ENCODE data around the gene DNAH3. TPM values are rescaled to one million over a fixed set of nuclear protein-coding genes. Genes with fewer than 3 reads are reported as not detected.
"Not testable (repeated sequence)": the region's sequence is repeated elsewhere in the genome, so short reads cannot be mapped to it uniquely, and the experiment has no call there.

The DNAH3 gene
- total and polyA plus RNA-seq, 4 donors: not detected

GRCh38 chr16:21005008-21005407 lies 145.6 kb downstream of the DNAH3 start:
- DNase-seq: no peak
- no peak overlapping the region for H3K27ac ChIP-seq (ENCODE audit: low read depth in 1 of 2, low read length in 2 of 2)
- no peaks in the 10 kb centered on the region for H3K27me3 ChIP-seq (ENCODE audit: control insufficient read depth in 1 of 2, insufficient read depth in 2 of 2, low read length in 1 of 2)
- no peak overlapping the region for H3K4me3 ChIP-seq (ENCODE audit: low read length in 2 of 2)
- no peaks in the 10 kb centered on the region for H3K9me3 ChIP-seq (ENCODE audit: control insufficient read depth, low read length)
- no peaks in the 10 kb centered on the region for H3K36me3 ChIP-seq (ENCODE audit: control insufficient read depth in 1 of 2, insufficient read depth in 2 of 2, low read length in 1 of 2)
- H3K4me1 ChIP-seq (ENCODE audit: control insufficient read depth in 1 of 2, insufficient read depth in 2 of 2, low read length in 2 of 2): no peaks in the 10 kb centered on the region
- intact Hi-C loops (cut with DNase I): loop anchor here in 1 of 2 donors (10.0 kb wide), 1 partner anchor 60 kb away; no protein-coding TSS in a partner anchor
- ATAC-seq (ENCODE audit: low FRiP score): no peak
- WGBS, 2 donors: 62 to 79% methylated on average over 1 of the region's 1 CpG

- H3K27ac ChIP-seq (ENCODE audit: low read depth in 1 of 2, low read length in 2 of 2): no peak overlapping the region
- H3K36me3 ChIP-seq (ENCODE audit: control insufficient read depth in 1 of 2, insufficient read depth in 2 of 2, low read length in 1 of 2): no peaks in the 10 kb centered on the region
- H3K9me3 ChIP-seq (ENCODE audit: control insufficient read depth, low read length): no peaks in the 10 kb centered on the region
- no peaks in the 10 kb centered on the region for H3K27me3 ChIP-seq (ENCODE audit: control insufficient read depth in 1 of 2, insufficient read depth in 2 of 2, low read length in 1 of 2)
- intact Hi-C loops (cut with DNase I): loop anchor here in 1 of 2 donors (10.0 kb wide), 1 partner anchor 56 kb away; no protein-coding TSS in a partner anchor
- 30 to 36% methylated on average over 3 of the region's 3 CpGs for WGBS, 2 donors
- no peak overlapping the region for H3K4me3 ChIP-seq (ENCODE audit: low read length in 2 of 2)
- DNase-seq (no peak), ATAC-seq (ENCODE audit: low FRiP score) (no peak)
- H3K4me1 ChIP-seq (ENCODE audit: control insufficient read depth in 1 of 2, insufficient read depth in 2 of 2, low read length in 2 of 2): no peaks in the 10 kb centered on the region
Observed at GRCh38 chr16:21001262-21001661, 149.4 kb downstream of the DNAH3 start.

DNA sequence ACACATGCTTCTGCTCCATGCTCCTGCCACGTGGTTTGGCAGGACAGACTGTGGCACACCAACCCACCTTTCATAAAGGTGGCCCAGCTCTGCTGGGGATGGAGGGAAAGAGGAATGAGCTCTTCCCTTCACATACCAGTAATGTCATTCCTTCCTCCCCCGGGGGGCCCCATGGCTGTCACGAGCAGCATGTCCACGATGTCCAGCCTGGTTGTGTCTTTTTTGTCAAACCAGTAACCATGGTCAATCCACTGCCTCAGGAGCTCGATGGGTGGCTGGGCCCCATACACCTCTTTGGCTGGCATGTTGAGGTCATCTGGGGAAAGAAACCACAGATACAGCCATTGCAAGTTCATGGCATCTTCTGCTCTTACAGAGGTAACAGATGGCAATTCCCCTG lies 153.5 kb downstream of the DNAH3 start:
- Histone ChIP-seq H3K4me3 (ENCODE audit: low read length in 2 of 2) (no peak overlapping the region), H3K27ac (ENCODE audit: low read depth in 1 of 2, low read length in 2 of 2) (no peak overlapping the region), H3K4me1 (ENCODE audit: control insufficient read depth in 1 of 2, insufficient read depth in 2 of 2, low read length in 2 of 2) (no peaks in the 10 kb centered on the region), H3K36me3 (ENCODE audit: control insufficient read depth in 1 of 2, insufficient read depth in 2 of 2, low read length in 1 of 2) (no peaks in the 10 kb centered on the region), H3K27me3 (ENCODE audit: control insufficient read depth in 1 of 2, insufficient read depth in 2 of 2, low read length in 1 of 2) (no peaks in the 10 kb centered on the region), H3K9me3 (ENCODE audit: control insufficient read depth, low read length) (no peaks in the 10 kb centered on the region)
- 83 to 93% methylated on average over 5 of the region's 5 CpGs for WGBS, 2 donors
- intact Hi-C loops (cut with DNase I): no loop called here
- DNase-seq (no peak), ATAC-seq (ENCODE audit: low FRiP score) (no peak)

- Histone ChIP-seq H3K27me3 (ENCODE audit: control insufficient read depth in 1 of 2, insufficient read depth in 2 of 2, low read length in 1 of 2) (no peaks in the 10 kb centered on the region), H3K9me3 (ENCODE audit: control insufficient read depth, low read length) (no peaks in the 10 kb centered on the region), H3K4me3 (ENCODE audit: low read length in 2 of 2) (no peak overlapping the region), H3K36me3 (ENCODE audit: control insufficient read depth in 1 of 2, insufficient read depth in 2 of 2, low read length in 1 of 2) (no peaks in the 10 kb centered on the region), H3K27ac (ENCODE audit: low read depth in 1 of 2, low read length in 2 of 2) (no peak overlapping the region), H3K4me1 (ENCODE audit: control insufficient read depth in 1 of 2, insufficient read depth in 2 of 2, low read length in 2 of 2) (no peaks in the 10 kb centered on the region)
- ATAC-seq (ENCODE audit: low FRiP score) (no peak), DNase-seq (no peak)
- 83 to 89% methylated on average over 4 of the region's 4 CpGs for WGBS, 2 donors
- intact Hi-C loops (cut with DNase I): no loop called here
Observed at GRCh38 chr16:20995711-20996110, 154.9 kb downstream of the DNAH3 start.

DNA sequence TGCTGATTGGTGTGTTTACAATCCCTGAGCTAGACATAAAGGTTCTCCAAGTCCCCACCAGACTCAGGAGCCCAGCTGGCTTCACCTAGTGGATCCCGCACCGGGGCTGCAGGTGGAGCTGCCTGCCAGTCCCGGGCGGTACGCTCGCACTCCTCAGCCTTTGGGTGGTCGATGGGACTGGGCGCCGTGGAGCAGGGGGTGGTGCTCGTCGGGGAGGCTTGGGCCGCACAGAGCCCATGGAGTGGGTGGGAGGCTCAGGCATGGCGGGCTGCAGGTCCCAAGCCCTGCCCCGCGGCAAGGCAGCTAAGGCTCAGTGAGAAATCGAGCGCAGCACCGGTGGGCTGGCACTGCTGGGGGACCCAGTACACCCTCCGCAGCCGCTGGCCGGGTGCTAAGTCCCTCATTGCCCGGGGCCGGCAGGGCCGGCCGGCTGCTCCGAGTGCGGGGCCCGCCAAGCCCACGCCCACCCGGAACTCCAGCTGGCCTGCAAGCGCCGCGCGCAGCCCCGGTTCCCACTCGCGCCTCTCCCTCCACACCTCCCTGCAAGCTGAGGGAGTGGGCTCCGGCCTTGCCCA lies 161.1 kb downstream of the DNAH3 start:
- H3K27ac ChIP-seq (ENCODE audit: low read depth in 1 of 2, low read length in 2 of 2); H3K27me3 ChIP-seq (ENCODE audit: control insufficient read depth in 1 of 2, insufficient read depth in 2 of 2, low read length in 1 of 2); intact Hi-C loops (cut with DNase I); H3K4me1 ChIP-seq (ENCODE audit: control insufficient read depth in 1 of 2, insufficient read depth in 2 of 2, low read length in 2 of 2); H3K36me3 ChIP-seq (ENCODE audit: control insufficient read depth in 1 of 2, insufficient read depth in 2 of 2, low read length in 1 of 2); H3K9me3 ChIP-seq (ENCODE audit: control insufficient read depth, low read length); H3K4me3 ChIP-seq (ENCODE audit: low read length in 2 of 2); DNase-seq; ATAC-seq (ENCODE audit: low FRiP score): not testable (repeated sequence)
- 90 to 94% methylated on average over 29 to 38 of the region's 38 CpGs for WGBS, 2 donors

GRCh38 chr16:20987049-20987448 lies 163.6 kb downstream of the DNAH3 start:
- no peak overlapping the region for H3K4me3 ChIP-seq (ENCODE audit: low read length in 2 of 2)
- H3K36me3 ChIP-seq (ENCODE audit: control insufficient read depth in 1 of 2, insufficient read depth in 2 of 2, low read length in 1 of 2): no peaks in the 10 kb centered on the region
- no peaks in the 10 kb centered on the region for H3K9me3 ChIP-seq (ENCODE audit: control insufficient read depth, low read length)
- DNase-seq (no peak), ATAC-seq (ENCODE audit: low FRiP score) (no peak)
- H3K4me1 ChIP-seq (ENCODE audit: control insufficient read depth in 1 of 2, insufficient read depth in 2 of 2, low read length in 2 of 2): no peaks in the 10 kb centered on the region
- intact Hi-C loops (cut with DNase I): no loop called here
- H3K27ac ChIP-seq (ENCODE audit: low read depth in 1 of 2, low read length in 2 of 2): no peak overlapping the region
- no peaks in the 10 kb centered on the region for H3K27me3 ChIP-seq (ENCODE audit: control insufficient read depth in 1 of 2, insufficient read depth in 2 of 2, low read length in 1 of 2)
- WGBS, 2 donors: 68 to 72% methylated on average over 5 of the region's 5 CpGs

DNA sequence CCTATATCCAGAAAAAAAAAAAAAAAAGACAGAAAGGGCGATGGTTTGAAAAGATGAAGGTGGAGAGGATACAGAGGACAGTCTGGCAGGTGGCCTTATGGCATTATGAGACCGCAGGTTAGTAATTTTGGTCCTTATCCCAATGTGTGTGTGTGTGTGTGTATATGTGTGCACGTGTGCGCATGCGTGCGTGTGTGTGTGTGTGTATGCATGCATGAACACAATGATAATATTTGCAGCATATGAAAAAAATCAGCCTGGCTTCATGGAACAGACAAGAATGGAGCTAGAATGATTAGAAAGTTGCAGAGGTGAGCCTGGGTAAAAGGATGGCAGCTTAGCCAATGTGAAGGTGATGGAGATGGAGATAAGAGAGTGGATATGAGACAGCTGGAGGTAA lies 166.6 kb downstream of the DNAH3 start:
- no peak for ATAC-seq (ENCODE audit: low FRiP score)
- Histone ChIP-seq H3K36me3 (ENCODE audit: control insufficient read depth in 1 of 2, insufficient read depth in 2 of 2, low read length in 1 of 2) (no peaks in the 10 kb centered on the region), H3K4me1 (ENCODE audit: control insufficient read depth in 1 of 2, insufficient read depth in 2 of 2, low read length in 2 of 2) (no peaks in the 10 kb centered on the region), H3K27me3 (ENCODE audit: control insufficient read depth in 1 of 2, insufficient read depth in 2 of 2, low read length in 1 of 2) (no peaks in the 10 kb centered on the region), H3K9me3 (ENCODE audit: control insufficient read depth, low read length) (no peaks in the 10 kb centered on the region), H3K27ac (ENCODE audit: low read depth in 1 of 2, low read length in 2 of 2) (no peak overlapping the region), H3K4me3 (ENCODE audit: low read length in 2 of 2) (no peak overlapping the region)
- 93 to 95% methylated on average over 6 of the region's 6 CpGs for WGBS, 2 donors
- DNase-seq: no peak
- intact Hi-C loops (cut with DNase I): no loop called here

DNA sequence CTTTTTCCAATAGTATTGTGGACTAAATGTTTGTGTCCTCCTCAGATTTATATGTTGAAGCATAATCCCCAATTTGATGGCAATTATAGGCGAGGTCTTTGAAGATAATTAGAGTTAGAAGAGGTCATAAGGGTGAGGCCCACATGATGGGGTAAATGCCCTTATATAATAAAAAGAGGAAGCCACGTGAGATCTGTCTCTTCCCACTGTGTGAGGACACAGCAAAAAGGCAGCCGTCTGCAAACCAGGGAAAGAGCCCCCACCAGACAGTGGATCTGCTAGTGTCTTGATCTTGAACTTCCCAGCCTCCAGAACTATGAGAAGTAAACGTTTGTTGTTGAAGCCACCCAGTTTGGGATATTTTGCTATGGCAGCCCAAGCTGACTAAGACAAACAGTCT lies 174.1 kb downstream of the DNAH3 start:
- DNase-seq (no peak), ATAC-seq (ENCODE audit: low FRiP score) (no peak)
- H3K9me3 ChIP-seq (ENCODE audit: control insufficient read depth, low read length): no peaks in the 10 kb centered on the region
- H3K27me3 ChIP-seq (ENCODE audit: control insufficient read depth in 1 of 2, insufficient read depth in 2 of 2, low read length in 1 of 2): no peaks in the 10 kb centered on the region
- no peak overlapping the region for H3K4me3 ChIP-seq (ENCODE audit: low read length in 2 of 2)
- intact Hi-C loops (cut with DNase I): no loop called here
- no peaks in the 10 kb centered on the region for H3K4me1 ChIP-seq (ENCODE audit: control insufficient read depth in 1 of 2, insufficient read depth in 2 of 2, low read length in 2 of 2)
- H3K36me3 ChIP-seq (ENCODE audit: control insufficient read depth in 1 of 2, insufficient read depth in 2 of 2, low read length in 1 of 2): no peaks in the 10 kb centered on the region
- H3K27ac ChIP-seq (ENCODE audit: low read depth in 1 of 2, low read length in 2 of 2): no peak overlapping the region
- 81 to 83% methylated on average over 4 of the region's 4 CpGs for WGBS, 2 donors

DNA sequence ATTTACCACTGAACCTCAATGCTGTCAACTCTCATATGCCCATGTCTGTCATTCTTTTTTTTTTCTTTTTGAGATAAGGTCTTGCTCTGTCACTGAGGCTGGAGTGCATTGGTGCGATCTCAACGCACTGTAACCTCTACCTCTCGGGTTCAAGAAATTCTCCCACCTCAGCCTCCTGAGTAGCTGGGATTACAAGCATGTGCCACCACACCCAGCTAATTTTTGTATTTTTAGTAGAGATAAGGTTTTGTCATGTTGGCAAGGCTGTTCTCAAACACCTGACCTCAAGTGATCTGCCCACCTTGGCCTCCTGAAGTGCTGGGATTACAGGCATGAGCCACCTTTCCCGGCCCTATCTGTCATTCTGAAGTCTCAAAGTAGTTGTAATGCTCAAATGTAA lies 177.4 kb downstream of the DNAH3 start:
- 93 to 96% methylated on average over 4 of the region's 4 CpGs for WGBS, 2 donors
- H3K4me1 ChIP-seq (ENCODE audit: control insufficient read depth in 1 of 2, insufficient read depth in 2 of 2, low read length in 2 of 2); H3K9me3 ChIP-seq (ENCODE audit: control insufficient read depth, low read length); H3K4me3 ChIP-seq (ENCODE audit: low read length in 2 of 2); H3K36me3 ChIP-seq (ENCODE audit: control insufficient read depth in 1 of 2, insufficient read depth in 2 of 2, low read length in 1 of 2); intact Hi-C loops (cut with DNase I); DNase-seq; ATAC-seq (ENCODE audit: low FRiP score); H3K27ac ChIP-seq (ENCODE audit: low read depth in 1 of 2, low read length in 2 of 2); H3K27me3 ChIP-seq (ENCODE audit: control insufficient read depth in 1 of 2, insufficient read depth in 2 of 2, low read length in 1 of 2): not testable (repeated sequence)

Measured in aorta (tissue), 5 donors.